Right forelimb (tissue), 1 donor: ENCODE results near the gene BAG2.

Source experiments
- DNase-seq: peaks from one replicate; pipeline ENCODE4 v3.0.0-alpha.2; 2018

Gene BAG2

DNA sequence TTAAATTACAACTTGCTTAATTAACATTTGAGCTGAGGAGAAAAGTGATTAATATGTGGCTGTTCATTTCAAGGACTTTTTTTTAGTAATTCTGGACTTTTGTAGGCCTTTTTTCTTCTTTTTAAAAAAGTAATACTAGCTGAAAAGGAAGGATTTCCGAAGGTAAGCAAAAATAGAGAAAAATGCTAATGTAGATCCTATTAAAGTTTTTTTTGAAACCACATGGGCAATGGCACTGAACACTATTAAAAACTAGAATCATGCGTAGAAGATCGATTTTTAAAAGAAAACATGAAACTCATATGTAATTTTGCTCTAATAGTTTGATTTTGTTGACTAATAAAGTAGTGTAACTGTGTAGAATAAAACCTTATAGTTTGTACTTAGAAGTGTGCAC, 2.4 kb downstream of the BAG2 start:
- DNase-seq: no peak

DNA sequence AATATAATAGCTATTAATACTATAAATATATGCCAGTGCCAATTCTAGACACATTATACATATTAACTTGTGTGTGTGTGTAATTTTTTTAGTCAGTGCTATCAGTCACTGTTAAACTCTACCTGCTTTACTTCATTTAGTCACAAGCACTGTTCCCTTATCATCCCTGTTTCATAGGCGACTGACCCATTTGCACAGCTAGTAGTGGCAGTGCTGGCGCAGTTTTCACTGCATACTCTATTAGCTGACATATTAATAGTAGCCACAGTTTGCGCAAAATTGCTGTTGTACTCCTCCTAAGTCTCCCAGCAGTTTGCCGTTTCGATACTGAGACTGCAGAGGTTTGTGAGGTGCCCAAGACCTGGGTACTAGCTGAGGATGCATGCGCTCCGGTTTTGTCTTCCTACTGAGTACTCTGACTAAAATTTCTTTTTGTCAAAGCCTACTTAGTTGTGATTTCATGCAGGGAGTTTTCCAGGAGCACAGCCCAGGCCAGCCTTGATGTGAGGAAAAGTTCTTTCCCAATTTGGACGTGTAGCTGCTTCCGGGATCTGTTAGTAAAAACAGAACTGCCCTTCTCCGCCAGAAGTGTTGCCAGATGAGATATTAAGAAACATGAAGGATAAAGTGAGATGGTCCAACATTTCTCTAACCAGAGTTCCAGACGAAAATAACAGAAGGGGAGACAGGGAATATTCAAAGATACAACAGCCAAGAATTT, 5.6 kb downstream of the BAG2 start:
- peak; percentile 64 for DNase-seq

DNA sequence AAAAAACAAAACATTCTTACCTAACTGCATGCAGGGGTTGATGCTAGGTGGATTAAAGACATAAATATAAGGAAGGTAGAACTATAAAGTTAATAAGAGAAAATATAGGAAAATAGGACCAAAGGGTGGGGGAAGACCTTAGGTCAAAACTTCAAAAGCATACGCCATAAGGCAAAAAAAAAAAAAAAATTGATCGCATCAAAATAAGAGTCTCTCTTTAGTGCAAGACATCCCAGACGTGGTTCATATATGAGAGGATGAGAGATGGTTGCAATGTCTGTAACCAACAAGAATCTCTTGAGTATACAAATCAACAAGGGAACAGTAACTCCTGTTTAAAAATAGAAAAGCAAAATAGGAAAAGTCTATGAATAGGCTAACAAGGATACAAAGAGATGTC, 8.5 kb downstream of the BAG2 start:
- DNase-seq: no peak

DNA sequence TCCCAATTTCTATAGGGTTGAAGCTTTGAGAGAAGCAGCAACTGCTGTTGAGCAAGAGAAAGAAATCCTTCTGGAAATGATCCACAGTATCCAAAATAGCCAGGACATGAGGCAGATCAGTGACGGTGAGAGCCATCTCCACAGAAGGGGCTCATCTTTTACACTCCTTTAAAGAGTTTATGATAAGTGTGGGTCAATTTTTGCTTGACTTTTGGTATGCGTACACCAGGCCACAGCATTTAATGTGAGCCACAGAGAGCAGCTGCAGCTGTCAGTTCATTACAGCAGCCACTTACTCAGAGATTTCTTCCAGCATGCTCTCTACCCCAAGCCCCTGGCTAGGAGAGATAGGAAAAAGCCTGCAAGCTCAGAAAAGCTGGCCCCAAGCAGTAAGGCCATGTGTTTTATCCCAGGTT, 9.9 kb downstream of the BAG2 start:
- DNase-seq: no peak

DNA sequence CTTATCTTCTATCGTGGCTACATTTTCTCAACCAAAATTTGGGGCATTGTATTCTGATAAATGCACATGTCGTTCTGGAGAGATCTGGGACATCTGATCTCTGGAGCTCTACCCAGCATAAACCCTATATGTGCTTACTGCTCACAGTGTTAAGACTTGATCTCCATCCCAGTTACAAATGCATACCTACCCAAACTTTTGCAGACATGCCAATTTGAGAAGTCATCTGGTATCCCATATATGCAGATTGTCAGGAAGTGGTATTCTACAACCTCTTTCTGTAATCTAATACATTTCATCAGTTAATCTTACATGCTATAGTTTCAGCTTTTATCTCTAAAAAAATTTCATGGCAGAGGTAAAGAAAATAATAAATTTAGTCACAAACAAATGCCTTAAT, 11.2 kb downstream of the BAG2 start:
- no peak for DNase-seq

- DNase-seq: no peak
Observed at GRCh38 chr6:57190140-57190539, 18.0 kb downstream of the BAG2 start.

DNA sequence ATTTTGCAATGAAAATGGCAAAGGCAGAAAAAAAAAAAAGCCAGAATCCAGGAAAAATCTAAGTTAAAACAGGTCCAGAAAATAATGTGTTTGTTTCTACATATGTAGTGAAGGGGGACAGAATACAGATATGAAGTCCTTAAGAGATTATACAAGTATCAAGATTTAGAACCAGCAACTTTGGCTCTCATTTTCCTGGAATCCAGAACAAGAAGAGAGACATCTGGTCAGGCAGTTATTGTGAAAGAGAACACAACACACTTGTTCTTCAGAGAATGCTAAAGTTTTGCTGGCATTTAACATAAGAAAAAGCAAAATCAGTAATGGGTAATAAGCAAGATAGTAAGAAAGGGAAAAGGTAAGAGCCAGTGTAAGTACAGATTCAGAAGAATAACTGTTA, 21.1 kb downstream of the BAG2 start:
- DNase-seq: no peak

- no peak for DNase-seq
Observed at GRCh38 chr6:57195457-57195856, 23.3 kb downstream of the BAG2 start.

GRCh38 chr6:57198926-57199636, 27.0 kb downstream of the BAG2 start:
- DNase-seq: no peak

DNA sequence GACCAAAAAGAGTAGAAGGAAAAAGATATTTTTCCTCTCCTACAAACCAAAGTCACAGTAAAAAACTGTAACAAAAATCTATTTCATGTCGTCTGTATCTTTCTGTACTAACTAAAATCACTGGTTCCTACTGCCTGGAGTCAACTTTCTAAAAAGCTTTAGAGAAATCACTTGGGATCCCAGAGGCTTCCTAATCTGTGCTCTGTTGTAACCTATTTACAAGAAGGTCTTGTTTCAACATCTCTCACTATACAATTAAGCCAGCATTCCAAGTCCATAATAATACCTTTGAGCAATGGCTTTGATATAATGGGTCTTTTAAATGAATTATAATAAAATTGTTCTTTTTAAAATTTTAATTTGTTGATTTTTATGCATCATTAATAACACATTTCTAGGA, 29.6 kb downstream of the BAG2 start:
- DNase-seq: no peak

DNA sequence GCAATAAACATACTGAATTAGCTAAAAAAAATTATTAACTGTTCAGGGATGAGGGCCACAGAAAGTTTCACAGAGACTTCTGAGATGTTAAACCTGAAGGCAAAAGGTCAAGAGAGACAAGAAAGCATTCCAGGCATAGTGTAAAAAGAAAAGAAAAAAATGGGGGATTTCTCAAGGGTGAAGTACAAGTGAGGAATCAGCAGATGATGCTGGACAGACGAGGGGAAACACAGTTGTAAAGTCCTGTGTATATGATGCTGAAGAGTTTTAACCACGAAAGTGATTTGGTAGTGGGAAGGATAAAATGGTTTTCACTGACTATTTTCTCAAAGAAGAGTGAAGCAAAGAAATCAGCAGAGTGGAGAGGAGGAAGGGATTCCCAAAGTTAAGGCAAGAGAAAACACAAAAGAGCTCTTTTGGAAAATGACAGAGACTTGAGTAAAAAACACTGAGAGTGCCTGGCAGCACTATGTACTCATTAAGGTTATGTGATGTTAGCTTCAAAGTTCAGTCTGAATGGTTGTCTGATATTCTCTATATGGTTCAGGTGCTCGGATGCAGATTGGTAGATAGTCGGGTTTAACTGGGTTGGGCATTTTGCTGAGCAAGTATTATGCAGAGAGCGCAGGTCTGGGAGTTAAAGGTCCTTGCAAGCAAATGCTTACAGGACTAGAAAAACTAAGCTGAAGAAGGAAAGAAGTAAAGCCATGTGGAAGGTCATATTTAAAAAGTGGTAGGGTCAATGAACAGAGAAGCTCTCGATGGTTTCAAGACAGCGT, 33.6 kb downstream of the BAG2 start:
- DNase-seq: no peak

- no peak for DNase-seq
Observed at GRCh38 chr6:57207141-57207540, 35.0 kb downstream of the BAG2 start.

- no peak for DNase-seq
Observed at GRCh38 chr6:57207872-57208271, 35.7 kb downstream of the BAG2 start.

DNA sequence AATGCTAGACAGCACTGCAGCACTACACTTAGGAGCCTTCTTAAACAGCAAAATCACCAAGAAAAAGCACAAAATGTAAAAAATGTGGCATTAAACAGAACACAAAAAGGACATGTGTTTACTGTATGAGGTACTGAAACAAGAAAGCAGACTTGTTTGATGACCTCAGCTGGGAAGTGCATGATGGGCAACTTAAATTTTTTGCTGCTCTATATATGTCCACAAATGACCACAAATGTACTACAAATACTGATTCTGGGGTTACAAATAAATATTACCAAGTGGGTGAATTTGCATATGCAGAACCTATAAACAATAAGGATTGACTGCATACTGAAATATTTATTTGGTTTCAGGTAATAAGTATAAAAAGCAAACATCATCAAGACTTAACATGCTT, 36.9 kb downstream of the BAG2 start:
- no peak for DNase-seq

DNA sequence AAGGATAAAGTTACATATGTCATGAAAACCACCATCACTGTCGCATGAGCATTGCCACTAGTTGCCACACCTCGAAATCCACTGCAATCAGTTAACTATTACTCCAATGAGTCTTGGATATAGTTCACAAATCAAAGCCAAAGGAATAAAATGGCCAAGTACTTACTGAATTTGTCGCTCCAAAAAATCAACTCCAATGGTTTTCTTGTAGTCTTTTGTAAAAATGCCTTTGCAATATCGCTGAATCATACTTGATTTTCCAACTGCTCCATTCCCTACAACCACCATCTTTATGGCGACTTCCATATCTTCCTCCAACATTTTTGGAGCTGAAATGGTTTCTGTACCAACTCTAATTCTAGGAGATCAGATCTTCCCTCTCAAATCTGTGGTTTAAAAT, 37.9 kb downstream of the BAG2 start:
- DNase-seq: no peak

- no peak for DNase-seq
Observed at GRCh38 chr6:57215260-57215659, 43.1 kb downstream of the BAG2 start.

DNA sequence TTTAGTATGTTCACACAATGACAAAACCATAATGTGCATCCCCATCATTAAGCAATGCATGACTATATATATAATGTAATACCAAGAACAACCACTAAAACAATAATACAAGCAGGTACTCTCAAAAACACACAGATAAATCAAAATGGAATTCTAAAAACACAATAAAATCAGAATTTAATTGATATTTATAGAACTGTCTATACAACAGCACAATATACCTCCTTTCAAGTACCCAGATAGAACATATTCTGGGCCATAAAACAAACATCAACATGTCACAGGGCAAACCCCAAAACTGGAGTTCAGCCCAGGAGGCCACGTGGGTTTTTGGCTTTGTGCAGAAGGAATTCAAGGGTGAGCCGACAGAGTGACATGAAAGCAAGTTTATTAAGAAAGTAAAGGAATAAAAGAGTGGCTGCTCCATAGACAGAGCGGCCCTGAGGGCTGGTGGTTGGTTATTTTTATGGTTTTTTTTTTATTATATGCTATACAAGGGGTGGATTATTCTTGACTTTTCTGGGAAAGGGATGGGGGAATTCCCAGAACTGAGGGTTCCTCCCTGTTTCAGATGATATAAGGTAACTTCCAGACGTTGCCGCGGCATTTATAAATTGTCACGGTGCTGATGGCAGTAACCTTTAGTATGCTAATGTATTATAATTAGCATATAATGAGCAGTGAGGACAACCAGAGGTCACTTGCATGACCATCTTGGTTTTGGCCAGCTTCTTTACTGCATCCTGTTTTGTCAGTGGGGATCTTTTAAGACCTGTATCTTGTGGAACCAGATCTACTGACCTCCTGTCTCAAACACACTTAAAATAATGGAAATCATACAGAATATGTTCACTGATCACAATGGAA, 44.3 kb downstream of the BAG2 start:
- no peak for DNase-seq

- no peak for DNase-seq
Observed at GRCh38 chr6:57217270-57217669, 45.1 kb downstream of the BAG2 start.

GRCh38 chr6:57220083-57220703, 48.1 kb downstream of the BAG2 start:
- no peak for DNase-seq

DNA sequence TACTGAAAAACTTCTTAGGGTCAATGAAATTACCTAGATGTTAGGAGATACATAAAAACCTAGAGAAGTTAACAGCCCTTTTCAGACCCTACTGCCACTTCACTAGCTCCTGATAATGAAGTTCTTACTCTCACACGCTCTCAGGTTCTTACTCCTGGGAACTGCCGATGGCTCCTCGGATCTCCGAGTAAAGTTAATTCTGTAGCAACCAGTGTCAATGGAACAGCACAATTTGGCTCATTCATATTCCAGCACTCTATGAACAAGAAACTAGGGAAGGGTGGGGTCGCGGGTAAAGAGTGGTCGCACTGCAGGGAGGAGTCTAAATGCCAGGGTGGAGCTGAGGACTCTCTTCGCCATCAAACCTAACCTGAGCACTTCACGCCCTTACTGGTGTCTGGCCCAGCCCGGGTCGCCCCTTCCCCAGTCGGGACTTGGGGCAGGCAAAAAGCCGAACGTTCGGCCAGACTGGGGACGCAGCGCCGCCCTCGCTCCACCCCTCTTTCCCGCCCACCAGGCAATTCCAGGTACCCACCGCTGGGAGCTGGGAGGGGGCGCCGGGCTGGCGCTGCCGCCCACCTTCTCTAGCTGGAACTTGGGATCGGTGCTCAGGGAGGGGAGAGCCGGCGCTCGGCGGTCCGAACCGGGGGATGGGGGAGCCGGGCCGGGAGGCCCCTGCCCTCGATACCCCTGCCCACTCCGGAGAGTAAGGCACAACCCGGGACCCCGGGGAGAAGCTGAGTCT, 49.2 kb downstream of the BAG2 start:
- DNase-seq: peak; percentile 81

- DNase-seq: peak; percentile 96
Observed at GRCh38 chr6:57221936-57222742, 50.0 kb downstream of the BAG2 start, which contains the start of gene RAB23. Gene RAB23 (minus strand): TSS chr6:57222307. CDS start chr6:57210380, 11,927 bp downstream.
